ENCODE data around the gene TNNT2.
A peak's percentile ranks its signal among the peaks of the same experiment; 100 is the strongest.

Gene TNNT2

GRCh38 chr1:201377611-201378092 is at the start of gene TNNT2:
Gene TNNT2 (minus strand): TSS chr1:201377680. CDS start chr1:201373254, 4,426 bp downstream.
- no peak for DNase-seq

GRCh38 chr1:201426479-201427310 is 49.2 kb upstream of the TNNT2 start:
- DNase-seq, result no peak

- no peak for DNase-seq
These were observed 46.7 kb upstream of the TNNT2 start for GRCh38 chr1:201424146-201424545.

GRCh38 chr1:201423655-201424054 is 46.2 kb upstream of the TNNT2 start:
- DNase-seq, result no peak

GRCh38 chr1:201422436-201423030 is 45.1 kb upstream of the TNNT2 start:
- DNase-seq, result peak; percentile 39

- DNase-seq, result peak; percentile 34
These were observed 44.5 kb upstream of the TNNT2 start for GRCh38 chr1:201422026-201422425.

- peak; percentile 34 for DNase-seq
These were observed 43.6 kb upstream of the TNNT2 start for GRCh38 chr1:201421041-201421440.

GRCh38 chr1:201420608-201421002 is 43.1 kb upstream of the TNNT2 start:
- DNase-seq, result no peak

- no peak for DNase-seq
These were observed 42.5 kb upstream of the TNNT2 start for GRCh38 chr1:201419746-201420607.

GRCh38 chr1:201419256-201419655 is 41.8 kb upstream of the TNNT2 start:
- DNase-seq, result no peak

- no peak for DNase-seq
These were observed 41.0 kb upstream of the TNNT2 start for GRCh38 chr1:201418461-201418860.

GRCh38 chr1:201414051-201414738 is 36.7 kb upstream of the TNNT2 start:
- no peak for DNase-seq

GRCh38 chr1:201411292-201411691 is 33.8 kb upstream of the TNNT2 start:
- no peak for DNase-seq

- DNase-seq, result no peak
These were observed 32.0 kb upstream of the TNNT2 start for GRCh38 chr1:201409440-201409839.

- DNase-seq, result no peak
These were observed 31.3 kb upstream of the TNNT2 start for GRCh38 chr1:201408834-201409200.

GRCh38 chr1:201408176-201408833 is 30.8 kb upstream of the TNNT2 start:
- DNase-seq, result peak; percentile 88

- DNase-seq, result no peak
These were observed 29.4 kb upstream of the TNNT2 start for GRCh38 chr1:201406831-201407406.

- no peak for DNase-seq
These were observed 28.0 kb upstream of the TNNT2 start for GRCh38 chr1:201405484-201405831.

- DNase-seq, result no peak
These were observed 27.4 kb upstream of the TNNT2 start for GRCh38 chr1:201404722-201405483.

GRCh38 chr1:201404055-201404454 is 26.6 kb upstream of the TNNT2 start:
- DNase-seq, result no peak

GRCh38 chr1:201403359-201403758 is 25.9 kb upstream of the TNNT2 start:
- no peak for DNase-seq

Data from activated effector memory CD4-positive, alpha-beta T cell treated with anti-CD3 and anti-CD28 coated beads, Interleukin-2, amount 50 U/mL, for 16 hours (primary cell).